Psoas muscle (tissue), 8 donors: ENCODE results near the gene SV2B. TPM values are rescaled to one million over a fixed set of nuclear protein-coding genes. Genes with fewer than 3 reads are reported as not detected.

ENCODE experiments used
- ATAC-seq, 4 donors: fragments of 200-7000 bp; cut with Tn5 transposase; one replicate each; pipeline ENCODE4 v1.9.1; 2020; ENCODE audit warnings: moderate library complexity in 3 of 4, mild to moderate bottlenecking in 2 of 4
- DNase-seq, 2 donors: peaks; one replicate each; pipeline ENCODE4 v3.0.0-alpha.2; 2020
- H3K27ac ChIP-seq: fragments of 200-600 bp; one replicate; pipeline ENCODE4 v1.8.0; 2022
- H3K27me3 ChIP-seq, 3 donors: fragments of 200-600 bp in 1 of 3; one replicate each; pipeline versions ENCODE4 v1.6.1 to v1.8.0; 2013 to 2022; ENCODE audit warnings: low read length in 2 of 3, mild to moderate bottlenecking in 2 of 3, moderate library complexity in 1 of 3; ENCODE audit not compliant: insufficient read depth in 3 of 3
- H3K36me3 ChIP-seq, 2 donors: fragments of 200-600 bp in 1 of 2; one replicate each; pipeline versions ENCODE4 v1.6.1 to v1.8.0; 2013 to 2022; ENCODE audit warnings: low read depth in 1 of 2, mild to moderate bottlenecking in 1 of 2, moderate library complexity in 1 of 2; ENCODE audit not compliant: insufficient read depth in 1 of 2
- H3K4me1 ChIP-seq: fragments of 200-600 bp; one replicate; pipeline ENCODE4 v1.8.0; 2022
- H3K4me3 ChIP-seq: fragments of 200-600 bp; one replicate; pipeline ENCODE4 v1.8.0; 2022; ENCODE audit warnings: mild to moderate bottlenecking
- H3K9me3 ChIP-seq: fragments of 200-600 bp; one replicate; pipeline ENCODE4 v1.8.0; 2022
- CTCF ChIP-seq: fragments of 200-600 bp; IDR thresholded peaks from one replicate; pipeline ENCODE4 v1.8.0; 2022; ENCODE audit warnings: antibody characterized with exemption
- WGBS, 3 donors: extraction: QIAGEN DNeasy Blood & Tissue Kit; methylation state at CpG; one replicate each; pipeline versions ENCODE4 v1.1.6 to v1.1.7; 2013; 5-methylcytosine and 5-hydroxymethylcytosine counted together
- intact Hi-C, 2 donors: fragments of 100-400 bp; cut with DNase I; formaldehyde crosslinking; loops; one replicate each; pipeline versions ENCODE4 v1.11.0 to v1.14.2; 2022
- polyA plus RNA-seq, 3 donors: library from polyadenylated mRNA; stranded (reverse); fragments of 200-250 nt; gene quantifications; one replicate each; pipeline ENCODE4 v1.2.3, GENCODE V29; 2013
- total RNA-seq, 4 donors: library from RNA; stranded (reverse); fragmentation: NEBNext Ultra II Directional in 2 of 4; extraction: Animal tissue kit (Norgen Biotek cat#: 25700) in 2 of 4; gene quantifications; one replicate each; pipeline versions ENCODE4 v1.2.1 to v1.2.4, GENCODE V29; 2021 to 2023
- donor health status: healthy with polysubstance abuse.
- donor health status: DM: no; HTN: no; CAD: no; lungs with moderate emphysema.
- donor health status: Bipolar disorder and iron deficiency.
- donor health status: healthy.
- donor health status: DM: yes; HTN: yes; CAD: no.
- donor health status: DM: no; HTN: no; CAD: no.
- donor health status: DM: no; HTN: no; CAD: no.
- donor health status: DM: yes; HTN: yes; CAD: no.

Gene SV2B
- total and polyA plus RNA-seq, 7 donors = 0.25 to 10.1 (median 2.1) TPM

- Histone ChIP-seq H3K27ac (no peak overlapping the region), H3K4me3 (no peak overlapping the region), H3K9me3 (no peaks in the 10 kb centered on the region), H3K27me3 (peaks cover 0 to 6% (median 0%) of the 10 kb centered on the region in 3 donors), H3K4me1 (peaks cover 4% of the 10 kb centered on the region), H3K36me3 (no peaks in the 10 kb centered on the region)
- intact Hi-C loops = loop anchor here in 1 of 2 donors (10.0 kb wide), 1 partner anchor 637 kb away; no protein-coding TSS in a partner anchor
- 50 to 65% (median 54%) methylated on average over 2 of the region's 2 CpGs for WGBS, 3 donors
- DNase-seq (no peak), ATAC-seq (no peak)
- no peak for TF ChIP-seq CTCF
Measured at GRCh38 chr15:91307601-91308000, 207.5 kb downstream of the SV2B start.

- Histone ChIP-seq H3K4me3 (no peak overlapping the region), H3K9me3 (no peaks in the 10 kb centered on the region), H3K27me3 (peaks cover 0 to 4% (median 0%) of the 10 kb centered on the region in 3 donors), H3K36me3 (no peaks in the 10 kb centered on the region), H3K4me1 (peaks cover 4% of the 10 kb centered on the region), H3K27ac (no peak overlapping the region)
- ATAC-seq (no peak), DNase-seq (no peak)
- no peak for TF ChIP-seq CTCF
- 71 to 84% (median 73%) methylated on average over 4 of the region's 4 CpGs for WGBS, 3 donors
- intact Hi-C loops = loop anchor here in 1 of 2 donors (10.0 kb wide), 1 partner anchor 637 kb away; no protein-coding TSS in a partner anchor
Measured at GRCh38 chr15:91308199-91308598, 208.1 kb downstream of the SV2B start.

- TF ChIP-seq CTCF = no peak
- intact Hi-C loops = loop anchor here in 1 of 2 donors (10.0 kb wide), 1 partner anchor 636 kb away; no protein-coding TSS in a partner anchor
Measured at GRCh38 chr15:91308855-91309254, 208.8 kb downstream of the SV2B start.

GRCh38 chr15:91311986-91312385 lies 211.9 kb downstream of the SV2B start:
- no peaks in the 10 kb centered on the region for H3K9me3 ChIP-seq
- H3K27ac ChIP-seq = no peak overlapping the region
- intact Hi-C loops = no loop called here
- 70 to 79% (median 77%) methylated on average over 2 of the region's 2 CpGs for WGBS, 3 donors
- H3K27me3 ChIP-seq = no peaks in the 10 kb centered on the region
- DNase-seq (no peak), ATAC-seq (no peak)
- no peak overlapping the region for H3K4me3 ChIP-seq
- no peak for TF ChIP-seq CTCF
- no peaks in the 10 kb centered on the region for H3K36me3 ChIP-seq
- no peaks in the 10 kb centered on the region for H3K4me1 ChIP-seq

More at GRCh38 chr15:91308855-91309254, 208.8 kb downstream of the SV2B start:
- peaks cover 4% of the 10 kb centered on the region for H3K4me1 ChIP-seq
- H3K9me3 ChIP-seq = no peaks in the 10 kb centered on the region
- DNase-seq = no peak
- no peak overlapping the region for H3K27ac ChIP-seq
- 67 to 75% (median 69%) methylated on average over 4 of the region's 4 CpGs for WGBS, 3 donors
- ATAC-seq = no peak
- no peak overlapping the region for H3K4me3 ChIP-seq
- no peaks in the 10 kb centered on the region for H3K27me3 ChIP-seq
- H3K36me3 ChIP-seq = no peaks in the 10 kb centered on the region

- 75 to 76% (median 76%) methylated on average over 7 of the region's 7 CpGs for WGBS, 3 donors
- H3K9me3 ChIP-seq = no peaks in the 10 kb centered on the region
Measured at GRCh38 chr15:91316126-91316525, 216.1 kb downstream of the SV2B start.

More at GRCh38 chr15:91316126-91316525, 216.1 kb downstream of the SV2B start:
- intact Hi-C loops = no loop called here
- ATAC-seq = no peak
- TF ChIP-seq CTCF = no peak
- H3K27me3 ChIP-seq = no peaks in the 10 kb centered on the region
- no peak overlapping the region for H3K27ac ChIP-seq
- no peaks in the 10 kb centered on the region for H3K4me1 ChIP-seq
- no peak for DNase-seq
- H3K4me3 ChIP-seq = no peak overlapping the region
- H3K36me3 ChIP-seq = no peaks in the 10 kb centered on the region
